ENCODE measurements around the gene PAQR9.
A peak's percentile ranks its signal among the peaks of the same experiment; 100 is the strongest.

The PAQR9 gene

GRCh38 chr3:142915636-142916035 is 47.8 kb downstream of the PAQR9 start:
- DNase-seq (ENCODE audit: low read depth): no peak

- no peak for DNase-seq (ENCODE audit: low read depth)
These were observed 49.1 kb downstream of the PAQR9 start for GRCh38 chr3:142914286-142914811.

GRCh38 chr3:142913432-142913831 is 50.0 kb downstream of the PAQR9 start:
- no peak for DNase-seq (ENCODE audit: low read depth)

- DNase-seq (ENCODE audit: low read depth): peak; percentile 16
These were observed 50.9 kb downstream of the PAQR9 start for GRCh38 chr3:142912402-142913172.
